ENCODE measurements around the gene LHPP.

LHPP gene

GRCh38 chr10:124611738-124612137 is 150.1 kb downstream of the LHPP start:
- DNase-seq: peak in 3 of 5 donors; percentile 27 to 60 (median 30)

GRCh38 chr10:124612611-124613498 is 151.2 kb downstream of the LHPP start:
- no peak for DNase-seq

GRCh38 chr10:124614003-124614659 is 152.5 kb downstream of the LHPP start:
- DNase-seq: peak in 1 of 5 donors; percentile 65

GRCh38 chr10:124615259-124615658 is 153.6 kb downstream of the LHPP start:
- DNase-seq: no peak

- no peak for DNase-seq
Measured at GRCh38 chr10:124616040-124616835, 154.6 kb downstream of the LHPP start.

GRCh38 chr10:124616836-124617130 is 155.2 kb downstream of the LHPP start:
- no peak for DNase-seq

GRCh38 chr10:124618470-124619073 is 156.9 kb downstream of the LHPP start:
- DNase-seq: no peak

GRCh38 chr10:124619195-124619594 is 157.6 kb downstream of the LHPP start:
- no peak for DNase-seq

- no peak for DNase-seq
Measured at GRCh38 chr10:124619802-124620490, 158.3 kb downstream of the LHPP start.

GRCh38 chr10:124621637-124622036 is 160.0 kb downstream of the LHPP start:
- no peak for DNase-seq

GRCh38 chr10:124622158-124622557 is 160.5 kb downstream of the LHPP start:
- no peak for DNase-seq

- no peak for DNase-seq
Measured at GRCh38 chr10:124622866-124623536, 161.4 kb downstream of the LHPP start.

- DNase-seq: no peak
Measured at GRCh38 chr10:124624006-124624405, 162.4 kb downstream of the LHPP start.

GRCh38 chr10:124624466-124624865 is 162.8 kb downstream of the LHPP start:
- no peak for DNase-seq

GRCh38 chr10:124624895-124625294 is 163.3 kb downstream of the LHPP start:
- DNase-seq: no peak

- no peak for DNase-seq
Measured at GRCh38 chr10:124625831-124626238, 164.2 kb downstream of the LHPP start.

GRCh38 chr10:124626759-124627380 is 165.2 kb downstream of the LHPP start:
- peak in 3 of 5 donors; percentile 25 to 74 (median 32) for DNase-seq

GRCh38 chr10:124627866-124628675 is 166.4 kb downstream of the LHPP start:
- no peak for DNase-seq

GRCh38 chr10:124628676-124629021 is 167.0 kb downstream of the LHPP start:
- no peak for DNase-seq

- DNase-seq: no peak
Measured at GRCh38 chr10:124629415-124629814, 167.8 kb downstream of the LHPP start.
